ENCODE data around the gene C3orf52.

DNA sequence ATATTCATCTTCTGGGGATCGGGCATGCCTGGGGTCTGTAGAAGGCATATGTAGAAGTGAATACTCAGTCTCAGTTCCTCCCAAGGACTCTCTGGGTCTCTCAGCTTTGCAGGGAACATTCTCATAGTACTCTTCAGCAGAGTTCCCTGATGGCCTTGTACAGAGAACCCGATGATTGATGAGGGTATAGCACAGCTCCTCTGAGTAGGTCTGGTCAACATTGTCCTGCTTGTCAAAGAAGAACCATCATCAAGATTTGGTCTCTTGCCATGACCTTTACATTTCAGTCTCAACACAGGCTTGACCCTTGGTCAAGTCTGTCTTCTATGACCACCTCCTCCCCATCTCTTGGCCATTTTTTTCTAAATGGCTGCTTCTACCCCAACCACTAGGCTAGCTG is 37.4 kb downstream of the C3orf52 start:
- no peak for TF ChIP-seq CTCF (IDR thresholded peaks at IDR 0.05)
- no peak for TF ChIP-seq POLR2AphosphoS5 (IDR thresholded peaks at IDR 0.05)
- no peak for TF ChIP-seq POLR2A (IDR thresholded peaks at IDR 0.05)
- TF ChIP-seq EP300 (IDR thresholded peaks at IDR 0.05) = no peak
